COR-L47 (cell line): Measurements from ENCODE around the gene RTL10.
"Not testable (repeated sequence)": the region's sequence is repeated elsewhere in the genome, so short reads cannot be mapped to it uniquely, and the experiment has no call there.

ENCODE experiments used
- DNase-seq: peaks from one replicate; lab custom pipeline; 2025; lab: John Stamatoyannopoulos, UW

RTL10 gene

DNA sequence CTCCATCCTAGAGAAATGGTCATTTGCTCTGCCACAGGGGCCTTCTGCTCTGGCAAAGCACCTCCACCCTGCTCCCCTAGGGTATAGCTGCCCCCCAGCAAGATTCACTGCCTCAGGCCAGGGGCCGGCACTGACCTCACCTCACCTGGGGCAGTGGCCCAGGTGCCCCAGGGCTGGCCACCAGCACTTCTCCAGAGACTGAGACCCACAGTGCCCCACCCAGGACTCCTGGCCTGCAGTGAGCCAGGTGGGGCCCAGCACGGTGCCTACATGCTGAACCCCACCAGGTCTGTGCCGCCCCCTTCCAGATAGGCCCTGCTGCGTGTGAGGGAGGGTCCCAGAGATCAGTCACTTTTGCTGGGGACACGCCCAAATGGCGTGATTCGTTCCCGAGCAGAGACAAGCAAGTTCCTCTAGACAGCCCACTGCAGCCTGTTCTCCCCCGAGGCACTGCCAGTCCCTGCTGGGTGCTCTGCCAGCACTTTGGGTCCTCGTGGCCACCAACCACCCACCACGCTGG is 10.8 kb downstream of the RTL10 start:
- no peak for DNase-seq

DNA sequence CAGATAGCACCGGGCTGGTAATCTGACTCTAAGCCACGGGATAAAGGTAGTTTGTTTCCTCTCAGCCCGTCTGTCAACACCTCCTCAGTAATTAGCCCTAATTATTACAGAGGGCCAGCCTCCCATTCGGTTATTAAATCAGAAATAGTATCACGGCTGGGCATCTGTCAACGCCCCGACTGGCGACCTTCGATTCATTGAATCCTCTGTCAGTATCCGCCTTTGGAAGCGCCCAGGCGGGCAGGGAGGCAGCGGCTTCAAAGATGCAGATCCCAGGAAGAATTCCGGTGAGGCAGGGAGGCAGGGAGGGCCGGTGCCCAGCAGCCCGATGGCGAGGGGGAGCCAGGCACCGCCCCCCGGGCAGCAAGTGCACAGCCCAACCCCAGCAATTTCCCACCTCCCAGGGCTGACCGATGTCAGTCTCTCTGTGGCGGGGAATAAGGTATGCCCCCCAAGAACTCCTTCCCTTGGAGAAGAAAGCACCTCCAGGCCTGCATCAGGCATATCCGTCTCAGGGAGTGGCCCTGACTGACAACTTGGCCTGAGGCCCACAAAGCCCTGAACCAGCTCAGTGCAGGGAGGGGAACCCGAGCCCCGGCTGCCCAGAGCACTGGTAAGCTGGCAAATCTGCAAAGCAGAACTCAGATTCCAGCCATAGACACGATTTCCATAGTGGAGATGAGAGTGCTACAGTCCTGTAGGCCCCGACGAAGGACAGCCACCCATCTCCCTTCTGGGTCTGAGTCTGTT is 11.4 kb downstream of the RTL10 start:
- peak; percentile 74 for DNase-seq

DNA sequence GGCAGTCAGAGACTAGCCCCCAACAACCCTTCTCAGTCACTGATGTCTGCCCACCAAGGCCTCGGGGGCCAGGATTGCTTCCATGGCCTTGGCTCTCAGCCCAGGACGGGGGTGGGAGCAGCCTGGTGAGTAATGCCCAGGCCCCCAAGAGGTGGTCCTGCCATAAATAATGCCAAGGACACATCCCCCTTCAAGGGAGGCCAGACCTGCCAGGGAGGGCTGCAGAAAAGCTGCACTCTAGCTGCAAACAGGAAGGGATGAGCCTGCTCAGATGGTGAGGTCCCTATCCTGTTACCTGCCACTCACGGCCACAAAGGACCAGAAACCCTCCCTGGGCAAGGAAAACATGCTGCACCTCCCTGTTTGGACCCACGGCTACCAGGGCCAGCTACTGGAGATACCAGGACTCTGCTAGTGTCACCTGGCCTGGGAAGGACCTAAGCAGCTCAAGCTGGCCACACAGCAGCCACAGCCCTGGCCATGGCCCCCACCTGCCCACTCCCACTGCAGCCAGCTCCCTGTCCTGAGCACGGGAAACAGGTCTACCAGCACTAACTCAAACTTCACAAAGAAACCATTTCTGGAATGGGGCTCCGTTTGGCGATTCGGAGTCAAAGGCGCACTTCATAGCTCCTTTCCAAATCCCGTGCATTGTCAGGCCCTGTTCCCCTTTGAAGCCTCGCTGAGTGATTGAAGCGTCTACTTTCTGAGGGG is 12.1 kb downstream of the RTL10 start:
- no peak for DNase-seq

DNA sequence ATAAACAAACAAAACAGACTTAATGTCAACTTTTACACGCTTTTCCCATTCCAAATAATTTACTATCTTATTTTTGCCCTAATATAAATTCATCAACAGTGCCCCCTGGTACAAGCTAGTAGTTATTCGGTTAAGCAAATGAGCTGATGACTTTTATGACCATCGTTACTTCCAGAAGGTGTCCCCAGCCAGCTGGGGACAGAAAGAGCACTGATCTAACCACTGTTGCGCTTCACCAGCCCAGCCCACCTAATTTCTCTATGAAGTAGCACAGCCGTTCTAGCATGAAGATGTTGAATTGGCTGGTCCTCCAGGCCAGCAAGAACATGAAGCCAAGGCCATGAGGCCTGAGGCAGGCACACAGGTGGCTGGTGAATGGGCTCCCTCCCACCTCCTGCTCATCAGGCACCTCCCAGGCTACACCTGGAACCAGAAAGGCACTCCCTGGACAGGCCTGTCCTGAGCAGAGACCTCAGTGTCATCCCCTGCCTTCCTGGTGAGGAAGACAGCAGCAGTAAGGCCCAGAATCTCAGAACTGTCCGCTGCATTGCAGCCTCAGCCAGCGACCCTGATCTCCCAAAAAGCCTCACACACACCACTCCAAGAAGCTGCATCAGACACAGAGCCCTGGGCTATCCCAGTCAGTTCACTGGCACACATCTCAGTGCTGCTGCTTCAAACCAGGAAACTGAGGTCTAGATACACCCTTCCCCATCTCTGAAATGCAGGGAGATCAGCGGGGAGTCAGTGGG is 12.9 kb downstream of the RTL10 start:
- no peak for DNase-seq

DNA sequence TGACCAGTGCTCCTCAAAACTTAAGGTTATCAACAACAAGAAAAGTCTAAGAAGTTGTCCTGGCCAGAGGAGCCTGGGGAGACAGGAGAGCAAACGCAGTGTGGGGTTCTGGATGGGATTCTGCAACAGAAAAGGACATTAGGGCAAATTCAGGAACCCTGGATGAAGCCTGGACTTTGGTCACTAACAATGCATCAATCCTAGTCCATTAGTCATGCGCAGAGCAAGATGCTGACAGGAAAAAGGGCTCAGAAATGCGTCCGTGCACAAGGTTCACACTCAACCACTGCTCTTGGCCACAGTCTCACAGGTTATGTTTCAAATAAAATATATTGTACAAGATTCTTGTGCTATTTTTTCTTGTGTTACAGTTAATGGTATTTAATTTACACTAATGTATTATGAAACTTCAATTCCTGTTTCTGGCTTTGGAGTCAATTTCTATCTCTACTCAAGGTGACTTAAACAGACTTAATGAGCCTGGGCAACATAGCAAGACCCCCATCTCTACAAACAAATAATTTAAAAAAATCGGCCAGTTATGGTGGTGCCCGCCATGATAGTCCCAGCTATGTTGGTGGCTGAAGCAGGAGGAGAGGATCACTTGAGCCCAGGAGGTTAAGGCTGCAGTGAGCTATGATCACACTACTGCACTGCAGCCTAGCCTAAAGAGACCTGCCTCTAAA is 13.6 kb downstream of the RTL10 start:
- no peak for DNase-seq

DNA sequence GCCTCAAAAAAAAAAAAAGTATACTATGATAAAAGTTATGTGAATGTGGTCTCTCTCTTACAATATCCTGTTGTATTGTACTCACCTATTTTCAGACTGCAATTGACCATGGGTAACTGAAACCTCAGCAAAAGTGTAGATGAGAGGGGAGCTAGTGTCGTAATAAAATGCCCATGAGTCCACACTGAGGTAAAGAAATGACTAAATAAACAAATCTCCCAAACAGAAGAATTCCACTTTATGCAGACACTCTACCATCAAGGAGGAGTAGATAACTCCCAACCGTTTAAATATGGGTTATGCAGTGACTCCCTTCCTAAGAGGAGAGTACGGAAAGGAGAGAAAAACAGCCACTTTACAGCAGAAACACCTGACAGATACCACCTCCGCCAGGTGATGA is 14.6 kb downstream of the RTL10 start:
- DNase-seq, result no peak

DNA sequence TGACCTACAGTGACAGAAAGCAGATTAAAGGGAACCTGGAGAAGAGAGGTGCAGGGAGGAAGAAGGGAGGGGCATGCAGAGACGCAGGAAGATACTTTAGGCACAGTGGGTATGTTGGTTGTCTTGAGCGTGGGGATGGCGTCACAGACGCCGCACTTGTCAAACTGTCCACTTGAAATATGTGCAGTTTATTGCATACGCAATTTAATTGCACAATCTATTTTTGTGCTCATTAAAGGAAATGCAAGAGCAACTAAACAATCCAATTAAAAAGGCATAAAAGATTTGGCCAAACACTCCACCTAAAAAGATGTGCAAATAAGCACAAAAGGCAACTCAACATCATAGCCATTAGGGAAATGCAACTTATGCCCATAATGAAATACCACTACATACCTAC is 16.8 kb downstream of the RTL10 start:
- no peak for DNase-seq

DNA sequence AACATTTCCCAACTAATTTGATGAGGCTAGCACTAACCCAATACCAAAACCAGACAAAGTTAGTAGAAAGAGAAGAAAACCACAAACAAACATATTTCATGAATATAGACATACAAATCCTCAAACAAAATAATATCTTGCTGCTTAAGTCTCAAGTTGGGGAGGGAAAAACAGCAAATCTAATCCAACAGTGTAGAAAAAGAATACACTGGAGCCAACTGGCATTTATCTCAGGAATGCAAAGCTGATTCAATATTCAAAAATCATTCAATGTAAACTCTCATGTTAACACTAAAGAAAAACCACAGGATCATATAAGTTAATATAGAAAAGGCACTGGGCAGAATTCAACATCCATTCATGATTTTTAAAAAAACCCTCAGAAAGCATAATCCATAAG is 18.2 kb downstream of the RTL10 start:
- no peak for DNase-seq

DNA sequence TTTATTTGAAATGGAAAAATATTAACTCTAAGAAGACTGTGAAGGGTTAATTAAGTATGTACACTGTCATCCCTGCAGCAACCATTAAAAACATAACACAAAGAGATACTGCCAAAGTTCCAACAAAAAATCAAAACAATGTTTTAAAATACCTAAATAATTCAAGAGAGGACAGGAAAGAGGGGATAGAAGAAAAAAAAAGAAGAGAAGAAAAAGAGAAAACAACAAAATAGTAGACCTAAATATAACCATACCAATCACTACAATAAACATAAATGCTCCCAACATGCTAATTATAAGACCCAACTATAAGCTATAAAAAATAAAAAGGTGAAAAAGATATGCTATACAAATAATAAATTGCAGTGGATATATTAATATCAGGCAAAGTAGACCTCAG is 20.1 kb downstream of the RTL10 start:
- DNase-seq, result no peak

DNA sequence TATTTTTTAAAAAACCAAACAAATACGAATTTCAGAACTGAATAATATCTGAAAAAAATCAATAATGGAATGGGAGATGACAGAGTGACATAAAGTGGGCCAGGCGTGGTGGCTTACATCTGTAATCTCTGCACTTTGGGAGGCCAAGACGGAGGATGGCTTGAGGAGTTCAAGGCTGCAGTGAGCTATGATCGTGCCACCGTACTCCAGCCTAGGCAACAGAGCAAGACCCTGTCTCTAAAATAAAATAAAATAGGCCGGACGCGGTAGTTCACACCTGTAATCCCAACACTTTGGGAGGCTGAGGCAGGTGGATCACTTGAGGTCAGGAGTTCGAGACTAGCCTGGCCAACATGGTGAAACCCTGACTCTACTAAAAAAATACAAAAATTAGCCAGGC is 21.3 kb downstream of the RTL10 start:
- not testable (repeated sequence) for DNase-seq

DNA sequence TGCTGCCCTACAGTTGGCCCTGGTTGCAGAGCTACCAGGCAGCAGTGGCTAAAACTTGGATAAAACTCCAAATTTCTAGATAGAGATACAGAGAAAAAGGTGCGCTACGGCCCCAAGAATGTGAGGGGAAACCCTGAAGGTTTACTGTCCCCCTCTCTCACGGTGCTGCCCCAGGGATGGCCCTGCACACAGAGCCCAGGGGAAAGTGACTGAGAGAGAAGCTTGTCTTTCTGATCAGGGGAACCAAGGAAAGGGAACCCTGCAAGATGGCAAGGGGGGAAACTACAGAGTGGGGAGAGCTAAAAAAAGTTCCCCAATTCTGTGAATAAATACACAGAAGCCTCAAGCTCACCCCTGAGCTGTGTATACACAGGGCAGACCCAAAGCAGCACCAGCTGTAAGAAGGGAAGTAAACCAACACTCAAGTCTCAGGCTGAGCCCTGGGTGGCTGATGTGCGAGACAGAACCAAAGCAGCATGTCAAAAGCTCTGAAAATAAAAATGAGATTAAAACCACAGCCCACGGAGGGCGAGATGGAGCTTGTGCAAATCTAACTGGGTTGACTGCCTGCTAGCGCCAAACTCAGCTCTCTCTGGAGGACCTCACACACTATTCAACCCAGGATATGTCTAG is 22.1 kb downstream of the RTL10 start:
- no peak for DNase-seq

DNA sequence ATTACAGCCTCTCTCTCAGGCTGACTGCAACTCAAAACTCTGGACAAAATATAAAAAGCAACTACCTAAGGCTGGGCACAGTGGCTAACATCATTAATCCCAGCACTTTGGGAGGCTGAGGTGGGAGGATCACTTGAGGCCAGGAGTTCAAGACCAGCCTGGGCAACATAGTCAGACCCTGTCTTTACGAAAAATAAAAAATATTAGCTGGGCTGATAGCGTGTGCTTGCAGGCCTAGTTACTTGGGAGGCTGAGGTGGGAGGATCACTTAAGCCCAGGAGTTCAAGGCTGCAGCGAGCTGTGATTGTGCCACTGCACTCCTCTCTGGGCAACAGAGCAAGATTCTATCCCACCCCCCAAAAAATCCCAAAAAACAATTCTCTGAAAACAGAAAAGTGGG is 22.7 kb downstream of the RTL10 start:
- DNase-seq, result not testable (repeated sequence)

DNA sequence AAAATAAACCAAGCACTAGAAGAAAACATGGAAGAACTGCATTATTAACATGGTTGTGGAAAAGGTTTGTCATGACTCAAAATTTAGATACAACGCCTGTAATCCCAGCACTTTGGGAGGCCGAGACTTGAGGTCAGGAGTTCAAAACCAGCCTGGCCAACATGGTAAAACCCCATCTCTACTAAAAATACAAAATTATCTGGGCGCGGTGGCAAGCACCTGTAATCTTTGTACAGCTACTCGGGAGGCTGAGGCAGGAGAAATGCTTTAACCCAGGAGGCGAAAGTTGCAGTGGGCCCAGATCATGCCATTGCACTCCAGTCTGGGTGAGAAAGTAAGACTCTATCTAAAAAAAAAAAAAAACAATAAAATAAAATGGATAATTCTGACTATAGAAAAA is 23.7 kb downstream of the RTL10 start:
- no peak for DNase-seq

DNA sequence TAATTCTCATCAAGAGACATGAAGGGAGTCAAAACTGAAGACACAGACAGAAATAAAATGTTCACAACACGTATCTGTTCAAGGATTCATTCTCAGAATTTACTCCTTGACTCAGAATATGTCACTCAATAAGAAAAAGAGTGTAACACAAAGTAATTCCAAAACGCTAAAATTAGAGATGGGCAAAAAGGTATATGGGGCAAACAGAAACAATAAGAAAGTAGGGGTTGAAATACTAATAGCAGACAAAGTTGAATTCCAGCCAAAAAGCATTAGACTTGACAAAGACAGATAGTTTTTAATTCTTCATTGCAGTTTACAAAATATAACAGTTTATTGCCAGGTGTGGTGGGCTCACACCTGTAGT is 26.7 kb downstream of the RTL10 start:
- peak; percentile 24 for DNase-seq

DNA sequence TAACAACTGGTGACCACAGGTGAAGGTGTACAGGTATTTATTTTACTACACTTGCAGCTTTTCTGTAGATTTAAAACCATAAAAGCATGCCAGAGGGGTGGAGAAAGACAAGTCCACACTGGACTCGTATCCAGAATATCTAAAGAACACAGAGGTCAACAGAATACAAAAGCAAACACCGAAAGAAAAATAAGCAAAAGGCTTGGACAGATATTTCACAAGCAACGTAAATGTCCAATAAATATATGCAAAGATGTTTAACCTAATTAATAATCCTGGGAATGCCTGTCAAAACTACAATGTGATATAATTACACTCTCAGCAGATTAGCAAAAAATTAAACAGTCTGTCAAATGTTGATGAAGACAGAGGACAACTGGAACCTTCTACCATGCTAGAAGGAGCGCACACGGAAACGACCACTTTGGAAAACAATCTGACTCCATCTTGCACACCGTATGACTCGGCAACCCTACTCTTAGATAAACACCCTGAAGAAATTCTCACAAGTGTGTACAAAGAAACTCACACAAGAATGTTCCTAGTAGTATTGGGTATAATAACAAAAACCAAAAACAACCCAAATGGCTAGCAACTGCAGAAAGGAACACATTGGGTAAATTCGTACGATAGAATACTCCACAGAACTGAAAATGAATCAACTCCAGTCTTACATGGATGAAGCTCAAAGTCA is 27.2 kb downstream of the RTL10 start:
- no peak for DNase-seq

DNA sequence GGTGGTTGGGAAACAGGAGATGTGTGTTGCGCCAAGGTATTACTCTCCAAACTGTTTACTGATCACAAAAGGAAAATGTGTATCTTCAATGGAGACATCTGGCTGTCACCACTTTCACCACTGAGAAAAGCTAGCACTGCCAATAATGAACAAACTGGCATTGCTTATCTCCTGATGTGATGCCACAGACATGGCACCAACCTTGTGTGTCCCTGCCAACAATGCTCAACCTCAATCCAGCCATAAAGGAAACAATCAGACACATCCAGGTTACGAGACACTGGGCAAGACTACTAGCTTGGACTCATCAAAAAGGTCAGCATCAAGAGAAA is 28.1 kb downstream of the RTL10 start:
- no peak for DNase-seq

DNA sequence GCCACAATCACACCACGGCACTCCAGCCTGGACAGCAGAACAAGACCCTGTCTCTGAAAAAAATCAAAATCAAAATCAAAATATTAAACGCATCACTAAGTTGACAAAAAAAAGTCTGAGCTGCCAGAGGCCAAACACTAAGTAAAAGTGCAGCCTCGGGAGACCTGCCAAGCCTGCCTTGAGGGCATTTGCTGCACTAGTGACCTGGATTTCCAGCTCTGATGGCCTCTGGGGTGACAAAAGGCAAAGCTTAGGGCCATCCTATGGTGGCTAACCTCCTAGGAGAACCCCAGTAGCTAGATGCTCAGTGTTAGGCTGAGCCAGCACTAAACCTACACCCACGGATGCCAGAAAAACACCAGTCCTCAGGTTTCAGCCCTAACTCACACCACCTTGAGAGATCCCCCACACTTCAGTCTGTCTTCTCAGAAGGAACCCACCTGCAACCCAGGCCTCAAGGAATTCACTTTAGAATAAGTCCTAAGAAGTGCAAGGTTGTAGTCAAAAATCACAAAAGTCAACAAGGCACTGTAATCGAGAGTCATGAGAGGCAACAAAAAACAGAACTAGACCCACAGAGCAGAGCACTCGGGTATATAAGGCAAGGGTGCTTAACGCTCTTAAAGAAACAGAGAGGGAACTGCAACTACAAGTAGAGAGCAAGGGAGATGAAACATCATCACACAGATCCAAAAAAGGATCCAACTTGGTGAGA is 28.6 kb downstream of the RTL10 start:
- no peak for DNase-seq

DNA sequence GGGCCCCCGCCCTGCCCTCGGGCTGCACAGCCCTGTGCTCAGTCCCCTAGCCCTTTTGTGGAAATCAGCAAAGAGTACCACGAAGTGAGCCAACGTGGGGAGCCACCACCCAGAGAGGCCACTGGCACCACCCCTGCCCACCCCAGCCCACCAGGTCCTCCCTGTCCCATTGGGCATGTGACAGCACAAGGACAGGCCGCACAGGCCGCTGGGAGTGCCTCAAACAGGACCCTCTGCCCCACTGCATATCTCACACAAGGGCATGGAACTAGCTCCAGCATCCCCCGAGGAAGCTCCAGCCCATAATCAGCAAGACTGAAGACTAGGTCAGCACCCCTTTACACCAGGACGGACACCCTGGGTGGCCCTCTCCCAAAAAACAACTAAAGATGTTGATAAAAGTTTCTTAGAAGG is 29.7 kb downstream of the RTL10 start:
- no peak for DNase-seq

DNA sequence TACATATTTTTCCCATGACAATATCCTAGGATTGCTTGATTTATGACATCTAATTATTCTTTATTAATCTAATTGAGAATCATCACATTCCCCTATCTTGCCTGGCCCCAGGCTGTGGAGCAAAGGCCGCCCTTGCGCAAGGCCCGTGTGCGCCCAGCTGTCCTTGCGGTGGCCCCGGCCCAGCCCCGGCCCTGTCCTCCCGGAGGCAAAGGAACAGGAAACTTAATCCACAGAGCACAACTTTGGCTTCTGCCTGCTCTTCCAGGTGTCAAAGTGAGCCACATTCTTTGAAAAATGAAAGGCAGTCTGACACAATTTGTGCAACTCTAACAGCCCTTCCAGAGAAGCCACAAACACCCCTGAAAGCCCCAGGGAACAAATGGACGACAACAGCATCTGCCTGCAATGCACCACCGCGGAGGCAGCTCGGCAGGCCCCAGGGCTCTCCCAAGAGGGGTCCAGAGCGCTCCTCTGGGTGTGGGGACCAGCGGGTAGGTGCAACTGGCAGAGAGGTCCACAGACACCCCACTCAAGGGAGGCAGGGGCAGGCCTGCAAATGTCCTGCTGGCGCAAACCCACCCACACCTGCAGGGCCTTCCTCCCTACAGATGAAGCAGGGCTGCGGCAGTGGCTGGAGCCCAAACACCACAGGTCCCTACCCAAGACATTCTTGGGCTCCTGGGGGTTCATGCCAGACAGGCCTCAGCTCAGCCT is 30.3 kb downstream of the RTL10 start:
- no peak for DNase-seq

DNA sequence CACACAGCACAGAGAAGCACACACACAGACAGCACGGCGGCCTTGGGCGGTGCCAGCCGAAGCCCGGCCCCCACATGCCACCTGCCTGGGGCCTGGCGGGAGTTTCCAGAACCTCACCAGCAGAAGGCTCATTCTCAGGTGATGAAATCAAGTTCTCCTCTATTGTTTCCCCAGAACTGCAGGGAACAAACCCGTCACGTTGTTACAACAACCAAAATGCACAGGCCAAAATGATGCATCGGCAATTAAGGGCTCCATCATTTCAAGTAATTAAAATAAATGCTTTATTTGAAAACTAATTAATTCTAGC is 30.8 kb downstream of the RTL10 start:
- DNase-seq, result no peak
